NK-92 treated with Interleukin-12 subunit alpha and Interleukin-12 subunit beta, amount 100 ng/mL, for 24 hours (cell line): ENCODE results near the gene TRPM5.
A peak's percentile ranks its signal among the peaks of the same experiment; 100 is the strongest.

Source experiments
- DNase-seq: peaks from one replicate; lab custom pipeline; 2025; lab: John Stamatoyannopoulos, UW

Gene TRPM5

GRCh38 chr11:2437516-2437915, 6.8 kb downstream of the TRPM5 start:
- DNase-seq, result no peak

DNA sequence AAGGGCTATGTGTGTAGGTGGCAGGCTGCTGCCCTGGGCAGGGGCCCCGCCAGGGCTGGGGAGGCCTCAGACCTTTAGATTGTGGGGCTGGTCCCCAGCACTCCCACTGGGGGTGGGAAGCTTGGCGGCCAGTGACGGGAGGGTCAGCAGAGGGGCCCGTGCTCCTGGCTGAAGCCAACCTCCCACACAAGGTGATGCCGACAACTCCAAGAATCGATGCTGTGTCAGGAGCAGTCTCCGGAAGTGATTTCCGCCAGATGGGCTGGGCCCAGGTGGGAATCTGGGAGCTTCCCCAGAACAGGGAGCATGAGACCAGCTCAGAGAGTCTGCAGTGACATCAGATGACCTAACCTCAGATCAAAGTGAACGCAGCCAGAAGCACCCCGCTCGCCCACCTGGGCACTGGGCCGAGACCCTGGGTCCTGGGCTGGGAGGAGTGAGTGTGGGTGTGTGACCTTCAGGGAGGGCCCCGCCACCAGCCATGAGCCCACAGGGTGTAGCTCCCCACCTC, 7.7 kb downstream of the TRPM5 start:
- no peak for DNase-seq

GRCh38 chr11:2436013-2436520, 8.2 kb downstream of the TRPM5 start:
- DNase-seq, result no peak

GRCh38 chr11:2435288-2436012, 8.9 kb downstream of the TRPM5 start:
- DNase-seq, result no peak

- no peak for DNase-seq
Measured at GRCh38 chr11:2434506-2435255, 9.6 kb downstream of the TRPM5 start.

- DNase-seq, result no peak
Measured at GRCh38 chr11:2434008-2434407, 10.3 kb downstream of the TRPM5 start.

DNA sequence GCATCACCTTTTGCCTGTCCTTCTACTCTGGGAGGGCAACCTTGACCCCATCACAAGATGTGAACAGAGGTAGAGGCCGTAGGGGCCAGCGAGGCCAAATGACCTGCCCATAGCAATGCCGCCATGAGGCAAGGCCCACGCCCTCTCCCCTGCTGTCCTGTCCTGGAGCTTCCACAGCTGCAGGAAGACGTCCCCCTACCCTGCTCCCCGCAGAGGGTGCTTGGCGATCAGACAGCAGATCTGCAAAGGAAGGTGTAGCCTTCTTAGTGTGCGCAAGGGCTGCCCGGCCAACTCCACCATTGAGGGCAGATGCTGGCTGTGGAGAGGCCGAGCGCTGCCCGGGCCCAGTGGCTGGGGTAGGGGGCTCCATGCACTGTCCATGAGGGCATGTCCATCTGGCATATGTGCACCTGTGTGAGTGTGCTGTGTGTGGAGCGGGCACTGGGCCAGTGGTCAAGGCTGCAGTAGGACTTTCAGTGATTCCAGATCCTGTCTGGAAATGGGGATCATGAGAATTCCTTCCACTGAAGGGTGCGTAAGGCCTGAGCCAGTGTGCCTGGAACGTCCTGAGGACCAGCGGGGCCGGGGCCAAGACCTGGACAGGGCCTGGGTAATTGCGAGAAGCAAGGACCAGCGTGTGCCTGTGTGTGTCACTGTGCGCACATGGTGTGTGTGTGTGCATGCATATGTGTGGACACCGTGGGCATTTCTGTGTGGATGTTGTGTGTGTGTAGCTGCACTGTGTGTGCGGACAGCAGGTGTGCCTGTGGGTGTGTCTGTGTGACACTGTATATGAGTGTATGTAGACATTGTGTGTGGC, 11.0 kb downstream of the TRPM5 start:
- DNase-seq, result no peak

DNA sequence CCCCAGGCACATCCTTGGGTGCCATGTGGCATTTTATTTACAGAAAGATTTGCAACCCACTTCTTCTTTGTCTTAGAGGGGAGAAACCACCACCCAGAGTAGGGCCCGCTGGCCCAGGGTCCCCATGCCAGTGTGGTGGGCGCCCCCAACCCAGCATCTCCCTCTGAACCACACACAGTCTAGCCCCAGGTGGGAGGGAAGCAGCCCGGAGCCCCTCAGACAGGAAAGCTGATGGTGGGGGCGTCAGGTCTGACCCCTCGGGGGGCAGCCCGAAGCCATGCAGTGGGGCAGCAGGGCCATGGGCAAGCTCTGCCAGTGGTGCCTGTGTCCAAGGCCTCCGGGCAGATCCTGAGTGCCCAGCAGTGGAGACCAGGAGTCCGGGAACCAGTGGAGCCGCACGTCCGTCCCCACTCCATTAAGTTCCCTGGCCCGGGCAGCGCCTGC, 11.7 kb downstream of the TRPM5 start:
- DNase-seq, result no peak

DNA sequence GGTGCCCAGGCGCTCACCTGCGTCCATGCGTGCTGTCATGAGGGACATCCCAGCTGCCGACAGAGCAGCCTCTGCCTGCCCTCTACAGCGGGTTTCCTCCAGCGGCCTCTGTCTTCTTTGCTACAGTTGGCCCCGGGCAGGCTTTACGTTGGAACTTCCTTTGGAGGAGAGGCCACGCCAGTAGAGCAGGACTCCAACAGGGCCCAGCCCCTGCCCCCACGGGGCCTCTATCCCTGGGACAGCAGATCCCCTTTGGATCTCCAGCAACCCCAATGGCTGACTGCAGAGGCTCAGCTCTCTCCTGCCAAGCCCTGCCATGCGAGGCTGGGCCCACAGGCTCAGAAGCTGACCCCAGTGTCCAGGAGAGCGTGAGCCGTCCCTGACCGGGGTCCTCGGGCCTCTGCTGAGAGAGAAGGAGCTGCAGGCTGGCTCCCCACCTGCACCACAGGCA, 12.1 kb downstream of the TRPM5 start:
- no peak for DNase-seq

GRCh38 chr11:2431395-2431794, 12.9 kb downstream of the TRPM5 start:
- DNase-seq, result no peak

DNA sequence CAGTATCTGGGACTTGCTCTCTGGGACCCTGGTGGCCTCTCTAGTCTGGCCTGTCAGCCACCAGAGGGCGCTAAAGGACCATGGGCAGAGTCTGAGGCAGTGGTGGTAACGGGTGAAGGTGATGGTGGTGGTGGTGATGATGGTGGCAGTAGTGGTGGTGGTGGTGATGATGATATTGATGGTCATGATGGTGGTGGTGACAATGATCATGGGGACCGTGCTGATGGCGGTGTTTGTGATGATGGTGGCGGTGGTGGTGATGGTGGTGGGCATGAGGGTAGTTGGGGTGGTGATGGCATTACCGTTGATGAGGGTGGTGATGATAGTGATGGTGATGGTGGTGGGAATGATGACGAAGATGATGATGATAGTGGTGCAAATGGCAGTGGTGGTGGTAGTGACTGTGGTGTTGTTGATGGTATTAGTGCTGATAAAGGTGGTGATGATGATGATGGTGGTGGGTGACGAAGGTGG, 16.0 kb downstream of the TRPM5 start:
- DNase-seq, result peak; percentile 34

GRCh38 chr11:2427721-2428321, 16.5 kb downstream of the TRPM5 start:
- DNase-seq, result no peak

DNA sequence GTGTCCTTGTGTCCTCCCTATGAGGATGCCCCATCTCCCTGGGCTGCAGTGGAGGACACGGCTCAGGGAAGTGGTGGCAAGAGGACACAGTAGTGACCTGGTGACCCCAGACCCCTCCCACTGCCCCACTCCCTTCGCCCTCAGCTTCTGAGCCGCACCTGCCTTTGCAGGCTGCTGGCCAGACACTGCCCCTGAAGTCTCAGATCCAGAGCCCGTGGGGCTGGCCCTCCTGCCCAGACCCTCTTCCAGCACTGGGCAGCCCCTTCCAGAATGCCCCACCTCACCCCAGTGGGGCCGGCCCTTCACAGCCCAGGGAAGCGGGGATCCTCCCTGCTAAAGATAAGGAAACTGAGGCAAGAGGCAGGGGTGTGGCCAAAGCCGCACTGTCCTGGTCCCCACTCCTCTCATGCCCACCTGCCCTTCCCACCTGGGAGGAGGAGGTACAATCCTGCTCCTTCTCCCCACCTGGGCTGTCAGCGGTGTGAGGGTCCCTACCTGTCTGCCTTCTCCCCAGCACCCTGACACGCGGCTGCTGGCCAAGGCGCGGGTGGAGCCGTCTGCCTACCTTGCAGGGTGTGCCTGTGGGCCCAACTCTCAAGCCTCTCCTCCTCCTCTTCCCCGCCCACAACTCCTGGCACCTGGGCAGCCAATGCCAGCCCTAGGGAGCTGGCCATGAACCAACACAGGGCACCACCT, 17.3 kb downstream of the TRPM5 start:
- no peak for DNase-seq

DNA sequence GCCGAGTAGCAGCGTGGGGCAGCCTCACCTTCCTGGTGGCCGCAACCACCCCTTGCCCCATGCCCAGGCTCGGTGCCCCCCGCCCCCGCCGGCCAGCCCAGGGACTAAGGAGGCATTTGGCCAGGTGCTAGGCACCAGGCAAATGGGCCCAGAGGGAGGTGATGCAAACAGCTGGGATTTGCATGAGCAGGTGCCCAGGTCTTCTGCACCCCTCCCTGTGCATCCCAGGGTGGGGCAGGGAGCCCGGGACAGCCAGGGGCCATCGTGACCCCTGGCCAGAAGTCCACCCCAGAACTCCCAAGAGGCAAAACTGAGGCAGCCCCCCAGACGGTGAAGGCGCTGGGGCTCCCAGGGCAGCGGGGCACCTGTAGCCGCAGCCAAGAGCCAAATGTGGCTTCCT, 18.1 kb downstream of the TRPM5 start:
- no peak for DNase-seq

DNA sequence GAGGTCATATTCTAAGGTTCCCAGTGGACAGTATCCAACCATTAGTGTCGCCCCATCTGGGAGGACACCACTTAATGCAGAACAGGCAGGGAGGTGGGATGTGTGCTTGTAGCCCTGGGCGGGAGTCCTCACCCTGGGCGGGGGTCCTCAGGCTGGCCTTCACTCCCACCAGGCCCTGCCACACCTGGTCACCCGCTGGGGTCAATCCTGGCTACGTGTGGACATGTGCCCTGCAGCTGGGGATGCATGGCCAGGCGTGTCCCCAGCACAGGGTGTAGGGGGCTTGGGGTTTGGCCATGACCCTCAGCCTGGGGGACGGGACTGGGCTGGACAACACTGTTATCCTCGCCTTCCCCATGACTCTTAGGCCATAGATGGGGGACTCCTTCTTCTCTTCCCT, 18.8 kb downstream of the TRPM5 start:
- DNase-seq, result no peak

DNA sequence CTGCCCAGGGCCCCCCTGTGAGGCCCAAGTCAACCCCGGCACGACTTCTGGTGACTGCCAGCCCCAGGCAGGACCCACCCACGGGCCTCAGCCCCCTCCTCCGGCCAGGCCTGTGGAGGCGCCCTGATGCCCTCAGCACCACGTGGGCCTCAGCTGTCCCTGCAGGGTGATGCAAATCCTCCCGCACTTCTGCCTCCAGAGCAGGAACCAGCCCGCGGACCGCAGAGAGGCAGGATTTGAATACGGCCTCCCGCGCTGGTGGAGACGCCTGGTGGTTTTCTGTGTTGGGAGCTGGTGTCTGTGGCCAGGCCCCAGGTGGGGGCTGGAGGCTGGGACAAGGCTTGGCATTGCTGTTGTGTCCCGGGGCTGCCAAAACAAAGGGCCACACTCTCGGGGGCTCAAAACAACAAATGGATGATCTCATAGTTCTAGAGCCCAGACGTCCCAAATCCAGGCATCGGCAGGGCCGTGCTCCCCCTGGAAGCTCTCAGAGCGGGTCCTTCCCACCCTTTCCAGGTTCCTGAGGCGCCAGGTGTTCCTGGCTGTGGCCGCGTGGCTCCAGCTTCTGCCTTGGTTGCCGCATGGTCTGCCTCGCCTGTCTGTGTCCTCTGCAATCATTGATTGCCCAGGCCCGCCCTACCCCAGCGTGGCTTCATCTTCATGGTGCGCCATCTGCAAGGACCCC, 19.4 kb downstream of the TRPM5 start:
- DNase-seq, result no peak

DNA sequence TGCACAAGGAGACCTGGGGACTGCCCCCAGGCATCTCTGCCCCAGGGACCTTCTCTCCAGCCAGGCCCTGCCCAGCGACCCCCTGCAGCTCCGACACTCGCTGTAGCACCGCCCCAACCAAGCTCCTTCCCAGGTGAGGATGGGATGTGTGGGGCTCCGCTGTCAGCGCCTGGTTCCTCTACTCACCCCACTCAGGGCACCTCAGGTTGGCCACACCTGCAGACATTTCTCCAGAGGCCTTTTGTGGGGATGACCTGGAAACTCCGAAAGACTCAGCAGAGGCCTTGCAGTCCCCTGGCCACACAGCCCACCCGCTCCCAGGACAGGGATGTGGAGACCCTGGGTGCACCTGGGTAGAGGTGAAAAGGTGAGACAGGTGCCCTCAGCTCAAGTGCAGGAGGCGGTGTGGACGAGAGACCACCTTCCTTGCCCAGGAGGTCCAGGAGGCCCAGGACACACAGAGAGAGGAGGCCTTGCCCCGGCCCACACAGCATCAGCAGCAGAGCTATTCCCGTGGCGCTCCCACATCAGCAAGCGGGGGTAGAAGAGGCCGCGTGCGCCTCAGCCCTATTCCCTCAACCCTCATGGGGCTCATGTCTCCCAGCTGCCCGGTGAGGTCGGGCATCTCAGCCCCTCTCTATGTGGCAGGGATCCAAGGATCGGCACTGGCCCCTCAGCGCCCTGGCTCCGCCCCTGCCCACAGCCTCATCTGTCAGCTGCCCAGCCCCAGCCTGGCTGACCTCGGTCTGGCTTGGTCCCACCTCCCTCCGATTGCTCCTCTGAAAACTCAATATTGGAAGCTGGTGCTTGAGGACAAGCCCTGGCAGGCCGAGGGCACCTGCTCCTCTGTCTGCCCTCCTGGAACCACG, 20.9 kb downstream of the TRPM5 start:
- DNase-seq, result no peak

- no peak for DNase-seq
Measured at GRCh38 chr11:2422461-2423156, 21.7 kb downstream of the TRPM5 start.

DNA sequence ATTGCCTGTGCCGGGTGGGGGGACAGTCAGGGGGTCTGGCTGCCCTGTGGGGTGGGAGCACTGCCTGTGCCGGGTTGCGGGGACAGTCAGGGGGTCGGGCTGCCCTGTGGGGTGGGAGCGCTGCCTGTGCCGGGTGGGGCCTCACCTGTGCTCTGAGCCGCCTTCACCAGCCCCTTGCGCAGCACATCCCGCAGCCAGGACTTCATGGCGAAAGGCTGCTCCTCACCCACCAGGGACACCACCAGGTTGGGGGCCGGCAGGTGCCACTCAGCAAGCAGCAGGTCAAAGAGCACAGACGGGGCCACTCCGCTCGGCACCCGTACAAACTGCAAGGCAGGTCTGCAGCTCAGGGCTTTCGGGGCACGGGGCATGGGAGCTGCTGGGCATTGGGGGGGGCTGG, 22.3 kb downstream of the TRPM5 start:
- no peak for DNase-seq
